ENCODE results near the gene AGPS. TPM values are rescaled to one million over a fixed set of nuclear protein-coding genes. Genes with fewer than 3 reads are reported as not detected.
A peak's percentile ranks its signal among the peaks of the same experiment; 100 is the strongest.

AGPS gene
- total RNA-seq, 1 donor from 2014 or later, result 26.4 TPM

DNA sequence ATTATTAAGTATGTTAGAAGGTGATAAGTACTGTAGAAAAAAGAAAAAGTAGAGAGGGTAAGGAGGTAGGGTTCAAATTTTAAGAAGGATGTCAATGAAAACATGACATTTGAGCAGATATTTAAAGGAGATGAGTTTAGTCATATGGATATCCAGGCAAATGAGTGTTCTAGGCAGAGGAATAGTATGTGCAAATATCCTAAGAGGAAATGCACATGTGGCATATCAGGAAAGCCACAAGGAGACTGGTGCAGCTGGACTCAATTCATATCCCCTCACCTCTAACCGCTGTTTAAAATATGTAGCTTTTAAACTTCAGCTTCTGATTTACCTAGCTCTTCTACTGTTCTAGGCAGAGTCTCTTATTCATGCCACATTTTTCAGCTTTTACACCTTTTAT, 9.5 kb downstream of the AGPS start:
- no peak for DNase-seq
- H3K9me3 ChIP-seq (replicated peaks), result no peaks in the 10 kb centered on the region
- peaks cover 74% of the 10 kb centered on the region for H3K4me1 ChIP-seq
- intact Hi-C loops (cut with micrococcal nuclease), result no loop called here
- H3K36me3 ChIP-seq, result no peaks in the 10 kb centered on the region
- H3K27me3 ChIP-seq (ENCODE audit: low read depth), result no peaks in the 10 kb centered on the region
- H3K4me3 ChIP-seq, result no peak overlapping the region
- no peak for TF ChIP-seq CTCF (IDR thresholded peaks at IDR 0.05; ENCODE audit: borderline replicate concordance)
- H3K27ac ChIP-seq (replicated peaks), result no peak overlapping the region

GRCh38 chr2:177403838-177404237, 11.3 kb downstream of the AGPS start:
- intact Hi-C loops (cut with micrococcal nuclease), result no loop called here
- no peak overlapping the region for H3K4me3 ChIP-seq

GRCh38 chr2:177404243-177404642, 11.7 kb downstream of the AGPS start:
- no peak overlapping the region for H3K4me3 ChIP-seq
- peak overlapping the region; percentile 4 for H3K27ac ChIP-seq (replicated peaks)
- H3K9me3 ChIP-seq (replicated peaks), result no peaks in the 10 kb centered on the region
- DNase-seq, result no peak
- H3K36me3 ChIP-seq, result no peaks in the 10 kb centered on the region
- peaks cover 59% of the 10 kb centered on the region for H3K4me1 ChIP-seq
- TF ChIP-seq CTCF (IDR thresholded peaks at IDR 0.05; ENCODE audit: borderline replicate concordance), result no peak
- intact Hi-C loops (cut with micrococcal nuclease), result no loop called here
- no peaks in the 10 kb centered on the region for H3K27me3 ChIP-seq (ENCODE audit: low read depth)

More at GRCh38 chr2:177403838-177404237, 11.3 kb downstream of the AGPS start:
- H3K36me3 ChIP-seq, result no peaks in the 10 kb centered on the region
- peak overlapping the region; percentile 4 for H3K27ac ChIP-seq (replicated peaks)
- H3K27me3 ChIP-seq (ENCODE audit: low read depth), result no peaks in the 10 kb centered on the region
- H3K9me3 ChIP-seq (replicated peaks), result no peaks in the 10 kb centered on the region
- no peak for TF ChIP-seq CTCF (IDR thresholded peaks at IDR 0.05; ENCODE audit: borderline replicate concordance)
- no peak for DNase-seq
- peaks cover 63% of the 10 kb centered on the region for H3K4me1 ChIP-seq

- no peaks in the 10 kb centered on the region for H3K9me3 ChIP-seq (replicated peaks)
- H3K27ac ChIP-seq (replicated peaks), result no peak overlapping the region
- H3K27me3 ChIP-seq (ENCODE audit: low read depth), result no peaks in the 10 kb centered on the region
- intact Hi-C loops (cut with micrococcal nuclease), result no loop called here
- DNase-seq, result no peak
- H3K4me1 ChIP-seq, result peaks cover 50% of the 10 kb centered on the region
- no peak overlapping the region for H3K4me3 ChIP-seq
- no peak for TF ChIP-seq CTCF (IDR thresholded peaks at IDR 0.05; ENCODE audit: borderline replicate concordance)
- no peaks in the 10 kb centered on the region for H3K36me3 ChIP-seq
Observed at GRCh38 chr2:177405029-177405692, 12.6 kb downstream of the AGPS start.

GRCh38 chr2:177406182-177406581, 13.6 kb downstream of the AGPS start:
- intact Hi-C loops (cut with micrococcal nuclease), result no loop called here
- H3K4me1 ChIP-seq, result peaks cover 39% of the 10 kb centered on the region
- no peaks in the 10 kb centered on the region for H3K9me3 ChIP-seq (replicated peaks)
- H3K27ac ChIP-seq (replicated peaks), result no peak overlapping the region
- H3K4me3 ChIP-seq, result no peak overlapping the region
- TF ChIP-seq CTCF (IDR thresholded peaks at IDR 0.05; ENCODE audit: borderline replicate concordance), result no peak
- no peak for DNase-seq
- H3K36me3 ChIP-seq, result no peaks in the 10 kb centered on the region
- H3K27me3 ChIP-seq (ENCODE audit: low read depth), result no peaks in the 10 kb centered on the region

Data from left ventricle myocardium inferior (tissue), 1 donor.